K562 (cell line): ENCODE results near the gene C3. TPM values are rescaled to one million over a fixed set of nuclear protein-coding genes. Genes with fewer than 3 reads are reported as not detected.

ENCODE experiments used
- BHLHE40 ChIP-seq: IDR thresholded peaks from 2 replicates; pipeline ENCODE4 v1.6.1; 2011; ENCODE audit warnings: low read length, improper control_type of control experiment
- BMI1 ChIP-seq: fragments of 150-350 bp; IDR thresholded peaks from 2 replicates; pipeline ENCODE4 v1.6.1; 2014; ENCODE audit warnings: low read length
- CAMTA2 ChIP-seq: fragments of 250-450 bp; sonication (Bioruptor Pico); conservative IDR thresholded peaks from 2 replicates; pipeline ENCODE4 v1.5.1; 2022
- COPS2 ChIP-seq: fragments of 450-650 bp; conservative IDR thresholded peaks from 2 replicates; pipeline ENCODE4 v1.6.1; 2016; ENCODE audit warnings: mild to moderate bottlenecking, moderate library complexity
- ERF ChIP-seq: fragments of 450-650 bp; formaldehyde crosslinking; IDR thresholded peaks from 2 replicates; pipeline ENCODE4 v1.4.0; 2020; ENCODE audit warnings: mild to moderate bottlenecking, mixed read lengths
- FOXJ3 ChIP-seq: sonication (generic); formaldehyde crosslinking; IDR thresholded peaks from 2 replicates; pipeline ENCODE4 v1.4.0; 2020; ENCODE audit warnings: mild to moderate bottlenecking, missing genetic modification reagents
- NCOA2 ChIP-seq, 2 experiments: fragments of 450-650 bp; IDR thresholded peaks; 2 replicates each; pipeline ENCODE4 v1.6.1; 2018; ENCODE audit warnings: mild to moderate bottlenecking in 2 of 2, moderate library complexity in 1 of 2; ENCODE audit not compliant: partially characterized antibody in 2 of 2
- NFATC3 ChIP-seq: fragments of 450-650 bp; IDR thresholded peaks from 2 replicates; pipeline ENCODE4 v1.6.1; 2017; ENCODE audit warnings: mild to moderate bottlenecking
- PHTF2 ChIP-seq: fragments of 250-450 bp; sonication (Bioruptor Pico); IDR thresholded peaks from 2 replicates; pipeline ENCODE4 v1.5.0; 2021; ENCODE audit warnings: mild to moderate bottlenecking
- RBM15 ChIP-seq: fragments of 200-400 bp; formaldehyde crosslinking; IDR thresholded peaks from 2 replicates; pipeline ENCODE4 v1.6.1; 2018; ENCODE audit warnings: mild to moderate bottlenecking, low read length, moderate library complexity; ENCODE audit not compliant: insufficient read depth
- SIRT6 ChIP-seq: IDR thresholded peaks from one replicate; pipeline ENCODE4 v1.6.1; 2012; ENCODE audit warnings: low read depth, mild to moderate bottlenecking, control low read depth, inconsistent platforms, low read length, moderate library complexity
- XRCC3 ChIP-seq: fragments of 450-650 bp; IDR thresholded peaks from 2 replicates; pipeline ENCODE4 v1.6.1; 2017; ENCODE audit warnings: mild to moderate bottlenecking, moderate library complexity
- ZEB2 ChIP-seq: fragments of 450-650 bp; IDR thresholded peaks from 2 replicates; pipeline ENCODE4 v1.6.1; 2016
- ZNF133 ChIP-seq: fragments of 250-450 bp; sonication (Bioruptor Pico); IDR thresholded peaks from 2 replicates; pipeline ENCODE4 v1.4.0; 2020; ENCODE audit warnings: mild to moderate bottlenecking
- ZNF561 ChIP-seq: fragments of 450-650 bp; formaldehyde crosslinking; conservative IDR thresholded peaks from 2 replicates; pipeline ENCODE4 v1.4.0; 2020; ENCODE audit warnings: mild to moderate bottlenecking, moderate library complexity
- ZNF79 ChIP-seq: fragments of 250-450 bp; sonication (Bioruptor Pico); IDR thresholded peaks from 2 replicates; pipeline ENCODE4 v1.4.0; 2020; ENCODE audit warnings: low read depth, mild to moderate bottlenecking, moderate library complexity
- polyA plus RNA-seq, 8 experiments: library from polyadenylated mRNA; depleted of rRNA in 4 of 8; stranded (reverse) in 5 of 8; unstranded in 3 of 8; fragments of >200 nt; fragmentation: Nextera tagmentation in 2 of 8; fragmentation: Illumina TruSeq in 1 of 8; extraction: Ambion mirVana in 2 of 8; extraction: Trizol in 1 of 8; gene quantifications; 2 replicates each; pipeline versions ENCODE4 v1.2.1 to v1.2.3, GENCODE V29; 2011 to 2014; ENCODE audit warnings: inconsistent platforms in 1 of 8, missing spikeins in 1 of 8
- total RNA-seq, 7 experiments: library from RNA; depleted of rRNA in 6 of 7; stranded (reverse); fragments of >200 nt in 6 of 7; fragmentation: Illumina TruSeq in 2 of 7; extraction: Trizol in 2 of 7; gene quantifications; 2 replicates each; pipeline versions ENCODE4 v1.2.1 to v1.2.3, GENCODE V29; 2011 to 2021; ENCODE audit warnings: low replicate concordance in 1 of 7
- TF ChIP-seq, protein P1 (sequence below): sonication (generic); formaldehyde crosslinking; IDR thresholded peaks from 2 replicates; pipeline ENCODE4 v1.4.0; 2020; ENCODE audit warnings: mild to moderate bottlenecking, missing genetic modification reagents
- TF ChIP-seq, protein P2 (sequence below): fragments of 450-650 bp; formaldehyde crosslinking; IDR thresholded peaks from 2 replicates; pipeline ENCODE4 v1.4.0; 2020; ENCODE audit warnings: mild to moderate bottlenecking, moderate library complexity
- TF ChIP-seq, protein P3 (sequence below): sonication (generic); formaldehyde crosslinking; IDR thresholded peaks from 2 replicates; pipeline ENCODE4 v1.8.1; 2023; ENCODE audit warnings: mild to moderate bottlenecking, missing genetic modification reagents
- TF ChIP-seq, protein P4 (sequence below): fragments of 250-450 bp; sonication (Bioruptor Pico); IDR thresholded peaks from 2 replicates; pipeline ENCODE4 v1.5.0; 2021
- TF ChIP-seq, protein P5 (sequence below): fragments of 250-450 bp; sonication (Bioruptor Pico); IDR thresholded peaks from 2 replicates; pipeline ENCODE4 v1.4.0; 2020; ENCODE audit warnings: mild to moderate bottlenecking

Gene C3
- total and polyA plus RNA-seq, 9 of the 15 experiments (the other 6 are each of a cell fraction or from before 2014, with no cell fraction given), result 0.59 to 10.6 (median 2.2) TPM

DNA sequence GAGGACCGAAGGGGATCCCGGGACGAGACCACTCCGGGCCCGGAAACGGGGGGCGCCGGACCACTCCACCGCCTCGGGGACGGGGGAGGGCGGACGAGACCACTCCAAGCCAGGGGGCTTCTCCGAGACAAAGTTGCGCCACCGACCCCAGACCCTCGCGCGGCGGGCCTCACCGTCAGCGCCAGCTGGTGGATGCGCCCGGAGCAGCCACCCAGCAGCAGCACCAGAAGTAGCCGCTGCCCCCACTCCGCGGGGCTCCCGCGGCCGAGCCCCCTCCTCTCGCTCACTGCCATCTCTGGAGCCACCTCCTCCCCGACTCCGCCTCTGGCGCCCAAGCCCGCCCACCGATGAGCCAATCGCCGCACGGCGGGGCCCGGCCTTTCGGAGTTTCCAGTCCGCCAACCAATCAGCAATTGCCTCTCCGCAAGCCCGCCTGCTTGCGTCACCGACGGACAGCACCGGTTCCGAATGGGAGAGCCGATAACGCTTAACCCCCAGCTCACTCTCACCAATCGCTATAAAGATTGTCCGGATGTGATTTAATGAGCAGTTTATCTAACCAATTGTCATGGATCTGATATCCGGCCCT, 16.9 kb upstream of the C3 start, which contains the start of gene GPR108 (continued):
- TF ChIP-seq, protein P1, sequence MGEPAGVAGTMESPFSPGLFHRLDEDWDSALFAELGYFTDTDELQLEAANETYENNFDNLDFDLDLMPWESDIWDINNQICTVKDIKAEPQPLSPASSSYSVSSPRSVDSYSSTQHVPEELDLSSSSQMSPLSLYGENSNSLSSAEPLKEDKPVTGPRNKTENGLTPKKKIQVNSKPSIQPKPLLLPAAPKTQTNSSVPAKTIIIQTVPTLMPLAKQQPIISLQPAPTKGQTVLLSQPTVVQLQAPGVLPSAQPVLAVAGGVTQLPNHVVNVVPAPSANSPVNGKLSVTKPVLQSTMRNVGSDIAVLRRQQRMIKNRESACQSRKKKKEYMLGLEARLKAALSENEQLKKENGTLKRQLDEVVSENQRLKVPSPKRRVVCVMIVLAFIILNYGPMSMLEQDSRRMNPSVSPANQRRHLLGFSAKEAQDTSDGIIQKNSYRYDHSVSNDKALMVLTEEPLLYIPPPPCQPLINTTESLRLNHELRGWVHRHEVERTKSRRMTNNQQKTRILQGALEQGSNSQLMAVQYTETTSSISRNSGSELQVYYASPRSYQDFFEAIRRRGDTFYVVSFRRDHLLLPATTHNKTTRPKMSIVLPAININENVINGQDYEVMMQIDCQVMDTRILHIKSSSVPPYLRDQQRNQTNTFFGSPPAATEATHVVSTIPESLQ (CRISPR knock-in tag), result no peak
- TF ChIP-seq CAMTA2 (CRISPR knock-in tag) (peak; percentile 64; the same call in 1 of the 2 replicates), ZNF561 (no peak), ZNF79 (no peak), FOXJ3 (CRISPR knock-in tag) (no peak), XRCC3 (no peak), ZEB2 (no peak), SIRT6 (no peak), PHTF2 (no peak), NCOA2 (IDR thresholded peaks at IDR 0.05; ENCODE audit: partially characterized antibody in 2 of 2) (no peak), ZNF133 (CRISPR knock-in tag) (no peak), NFATC3 (no peak), ERF (no peak), COPS2 (no peak), RBM15 (no peak), BHLHE40 (peak; percentile 98), BMI1 (no peak)
- TF ChIP-seq, protein P2, sequence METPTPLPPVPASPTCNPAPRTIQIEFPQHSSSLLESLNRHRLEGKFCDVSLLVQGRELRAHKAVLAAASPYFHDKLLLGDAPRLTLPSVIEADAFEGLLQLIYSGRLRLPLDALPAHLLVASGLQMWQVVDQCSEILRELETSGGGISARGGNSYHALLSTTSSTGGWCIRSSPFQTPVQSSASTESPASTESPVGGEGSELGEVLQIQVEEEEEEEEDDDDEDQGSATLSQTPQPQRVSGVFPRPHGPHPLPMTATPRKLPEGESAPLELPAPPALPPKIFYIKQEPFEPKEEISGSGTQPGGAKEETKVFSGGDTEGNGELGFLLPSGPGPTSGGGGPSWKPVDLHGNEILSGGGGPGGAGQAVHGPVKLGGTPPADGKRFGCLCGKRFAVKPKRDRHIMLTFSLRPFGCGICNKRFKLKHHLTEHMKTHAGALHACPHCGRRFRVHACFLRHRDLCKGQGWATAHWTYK, result peak; percentile 65; the same call in 1 of the 2 replicates
- TF ChIP-seq, protein P3, sequence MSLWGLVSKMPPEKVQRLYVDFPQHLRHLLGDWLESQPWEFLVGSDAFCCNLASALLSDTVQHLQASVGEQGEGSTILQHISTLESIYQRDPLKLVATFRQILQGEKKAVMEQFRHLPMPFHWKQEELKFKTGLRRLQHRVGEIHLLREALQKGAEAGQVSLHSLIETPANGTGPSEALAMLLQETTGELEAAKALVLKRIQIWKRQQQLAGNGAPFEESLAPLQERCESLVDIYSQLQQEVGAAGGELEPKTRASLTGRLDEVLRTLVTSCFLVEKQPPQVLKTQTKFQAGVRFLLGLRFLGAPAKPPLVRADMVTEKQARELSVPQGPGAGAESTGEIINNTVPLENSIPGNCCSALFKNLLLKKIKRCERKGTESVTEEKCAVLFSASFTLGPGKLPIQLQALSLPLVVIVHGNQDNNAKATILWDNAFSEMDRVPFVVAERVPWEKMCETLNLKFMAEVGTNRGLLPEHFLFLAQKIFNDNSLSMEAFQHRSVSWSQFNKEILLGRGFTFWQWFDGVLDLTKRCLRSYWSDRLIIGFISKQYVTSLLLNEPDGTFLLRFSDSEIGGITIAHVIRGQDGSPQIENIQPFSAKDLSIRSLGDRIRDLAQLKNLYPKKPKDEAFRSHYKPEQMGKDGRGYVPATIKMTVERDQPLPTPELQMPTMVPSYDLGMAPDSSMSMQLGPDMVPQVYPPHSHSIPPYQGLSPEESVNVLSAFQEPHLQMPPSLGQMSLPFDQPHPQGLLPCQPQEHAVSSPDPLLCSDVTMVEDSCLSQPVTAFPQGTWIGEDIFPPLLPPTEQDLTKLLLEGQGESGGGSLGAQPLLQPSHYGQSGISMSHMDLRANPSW (CRISPR knock-in tag), result no peak
- TF ChIP-seq, protein P4, sequence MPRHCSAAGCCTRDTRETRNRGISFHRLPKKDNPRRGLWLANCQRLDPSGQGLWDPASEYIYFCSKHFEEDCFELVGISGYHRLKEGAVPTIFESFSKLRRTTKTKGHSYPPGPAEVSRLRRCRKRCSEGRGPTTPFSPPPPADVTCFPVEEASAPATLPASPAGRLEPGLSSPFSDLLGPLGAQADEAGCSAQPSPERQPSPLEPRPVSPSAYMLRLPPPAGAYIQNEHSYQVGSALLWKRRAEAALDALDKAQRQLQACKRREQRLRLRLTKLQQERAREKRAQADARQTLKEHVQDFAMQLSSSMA (CRISPR knock-in tag), result no peak
- TF ChIP-seq, protein P5, sequence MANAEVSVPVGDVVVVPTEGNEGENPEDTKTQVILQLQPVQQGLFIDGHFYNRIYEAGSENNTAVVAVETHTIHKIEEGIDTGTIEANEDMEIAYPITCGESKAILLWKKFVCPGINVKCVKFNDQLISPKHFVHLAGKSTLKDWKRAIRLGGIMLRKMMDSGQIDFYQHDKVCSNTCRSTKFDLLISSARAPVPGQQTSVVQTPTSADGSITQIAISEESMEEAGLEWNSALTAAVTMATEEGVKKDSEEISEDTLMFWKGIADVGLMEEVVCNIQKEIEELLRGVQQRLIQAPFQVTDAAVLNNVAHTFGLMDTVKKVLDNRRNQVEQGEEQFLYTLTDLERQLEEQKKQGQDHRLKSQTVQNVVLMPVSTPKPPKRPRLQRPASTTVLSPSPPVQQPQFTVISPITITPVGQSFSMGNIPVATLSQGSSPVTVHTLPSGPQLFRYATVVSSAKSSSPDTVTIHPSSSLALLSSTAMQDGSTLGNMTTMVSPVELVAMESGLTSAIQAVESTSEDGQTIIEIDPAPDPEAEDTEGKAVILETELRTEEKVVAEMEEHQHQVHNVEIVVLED (CRISPR knock-in tag), result no peak
